K562 (cell line): ENCODE data around the gene GPATCH3. TPM values are rescaled to one million over a fixed set of nuclear protein-coding genes. Genes with fewer than 3 reads are reported as not detected.

Experiments
- CREM ChIP-seq: IDR thresholded peaks from 2 replicates; pipeline ENCODE4 v1.6.1; 2014; ENCODE audit warnings: antibody characterized with exemption, low read depth
- CTCF ChIP-seq, 3 experiments: IDR thresholded peaks in 2 of 3; conservative IDR thresholded peaks in 1 of 3; 2 replicates each; pipeline ENCODE4 v1.5.1; 2011 to 2012; ENCODE audit warnings: low read length in 3 of 3, mild to moderate bottlenecking in 3 of 3, control low read depth in 2 of 3, improper control_type of control experiment in 1 of 3, inconsistent platforms in 1 of 3, low read depth in 1 of 3, mixed read lengths in 1 of 3, moderate library complexity in 1 of 3; ENCODE audit not compliant: insufficient read depth in 2 of 3
- KDM2B ChIP-seq: fragments of 250-450 bp; sonication (Bioruptor Pico); IDR thresholded peaks from 2 replicates; pipeline ENCODE4 v1.8.0; 2021; ENCODE audit warnings: mild to moderate bottlenecking, moderate library complexity
- KHSRP ChIP-seq: fragments of 450-650 bp; IDR thresholded peaks from 2 replicates; pipeline ENCODE4 v1.6.1; 2017
- NFE2 ChIP-seq: IDR thresholded peaks from 2 replicates; pipeline ENCODE4 v1.6.1; 2014; ENCODE audit warnings: antibody characterized with exemption, low read depth
- POLR2AphosphoS2 ChIP-seq: IDR thresholded peaks from 2 replicates; pipeline ENCODE4 v1.6.1; 2012; ENCODE audit warnings: low read length, improper control_type of control experiment
- RAD21 ChIP-seq, 2 experiments: fragments of 250-450 bp in 1 of 2; fragments of 450-650 bp in 1 of 2; sonication (Bioruptor Pico) in 1 of 2; formaldehyde crosslinking in 1 of 2; IDR thresholded peaks in 1 of 2; conservative IDR thresholded peaks in 1 of 2; 2 replicates each; pipeline versions ENCODE4 v1.4.0 to v1.8.0; 2020 to 2022; ENCODE audit warnings: mild to moderate bottlenecking in 2 of 2, moderate library complexity in 1 of 2
- RB1 ChIP-seq: fragments of 450-650 bp; IDR thresholded peaks from 2 replicates; pipeline ENCODE4 v1.6.1; 2017; ENCODE audit warnings: low read depth, mild to moderate bottlenecking
- RCOR1 ChIP-seq, 2 experiments: IDR thresholded peaks; 2 replicates each; pipeline ENCODE4 v1.6.1; 2012; ENCODE audit warnings: low read depth in 2 of 2, low read length in 2 of 2, borderline replicate concordance in 1 of 2, improper control_type of control experiment in 1 of 2
- SMC3 ChIP-seq: conservative IDR thresholded peaks from 2 replicates; pipeline ENCODE4 v1.6.1; 2011; ENCODE audit warnings: low read depth, low read length, improper control_type of control experiment; ENCODE audit not compliant: insufficient read depth
- YY1 ChIP-seq, 3 experiments: IDR thresholded peaks; 2 replicates each; pipeline ENCODE4 v1.6.1; 2011; ENCODE audit warnings: low read length in 2 of 3, mild to moderate bottlenecking in 2 of 3, moderate library complexity in 2 of 3, borderline replicate concordance in 1 of 3, control low read depth in 1 of 3, low read depth in 1 of 3; ENCODE audit not compliant: insufficient read depth in 3 of 3, insufficient replicate concordance in 2 of 3, control insufficient read depth in 1 of 3, insufficient read length in 1 of 3; ENCODE audit errors: extremely low read depth in 1 of 3
- polyA plus RNA-seq, 8 experiments: library from polyadenylated mRNA; depleted of rRNA in 4 of 8; stranded (reverse) in 5 of 8; unstranded in 3 of 8; fragments of >200 nt; fragmentation: Nextera tagmentation in 2 of 8; fragmentation: Illumina TruSeq in 1 of 8; extraction: Ambion mirVana in 2 of 8; extraction: Trizol in 1 of 8; gene quantifications; 2 replicates each; pipeline versions ENCODE4 v1.2.1 to v1.2.3, GENCODE V29; 2011 to 2014; ENCODE audit warnings: inconsistent platforms in 1 of 8, missing spikeins in 1 of 8
- total RNA-seq, 7 experiments: library from RNA; depleted of rRNA in 6 of 7; stranded (reverse); fragments of >200 nt in 6 of 7; fragmentation: Illumina TruSeq in 2 of 7; extraction: Trizol in 2 of 7; gene quantifications; 2 replicates each; pipeline versions ENCODE4 v1.2.1 to v1.2.3, GENCODE V29; 2011 to 2021; ENCODE audit warnings: low replicate concordance in 1 of 7

Gene GPATCH3
- total and polyA plus RNA-seq, 9 of the 15 experiments (the other 6 are each of a cell fraction or from before 2014, with no cell fraction given), result 1.6 to 23.0 (median 13.3) TPM

DNA sequence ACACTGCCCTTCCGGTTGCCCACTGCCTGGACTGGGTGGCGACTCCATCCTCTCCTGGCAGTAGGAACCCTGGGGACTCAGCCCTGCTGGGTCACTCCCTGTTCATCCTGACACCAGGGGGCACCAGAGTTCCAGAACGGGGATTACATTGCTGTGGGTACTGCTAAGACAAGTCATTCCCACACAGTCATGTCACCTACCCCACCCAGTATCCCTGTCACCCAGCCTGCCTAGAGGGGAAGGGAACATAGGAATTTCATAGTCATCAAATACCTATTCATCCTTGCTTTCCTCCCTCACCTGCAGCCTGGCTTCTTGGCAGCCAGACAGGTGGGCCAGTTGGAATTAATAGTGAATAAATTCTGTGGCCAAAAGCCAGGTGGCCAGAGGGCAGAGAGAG lies 47.1 kb downstream of the GPATCH3 start (continued):
- TF ChIP-seq KHSRP, result no peak
- no peak for TF ChIP-seq POLR2AphosphoS2
- peak in 1 of 3 experiments; percentile 32 for TF ChIP-seq YY1 (IDR thresholded peaks at IDR 0.05; ENCODE audit: borderline replicate concordance in 1 of 3, control insufficient read depth in 1 of 3, extremely low read depth in 1 of 3, insufficient read depth in 3 of 3, insufficient read length in 1 of 3, insufficient replicate concordance in 2 of 3, low read depth in 1 of 3, low read length in 2 of 3)
- peak; percentile 94 for TF ChIP-seq SMC3
- peak in 1 of 2 experiments; percentile 60; a peak in 1 of 4 replicates for TF ChIP-seq RCOR1 (IDR thresholded peaks at IDR 0.05; ENCODE audit: borderline replicate concordance in 1 of 2, low read depth in 2 of 2, low read length in 2 of 2)
- no peak for TF ChIP-seq KDM2B
- TF ChIP-seq CREM, result peak; percentile 51
- TF ChIP-seq RAD21 (CRISPR knock-in tag; conservative IDR thresholded peaks at IDR 0.05 in 1 of 2, IDR thresholded peaks at IDR 0.05 in 1 of 2), result peak; percentile 74 to 88
- TF ChIP-seq RB1, result 0 out of 2 replicates have a peak, but pooled peaks have one; percentile 52
- 0 out of 2 replicates have a peak, but pooled peaks have one; percentile 35 for TF ChIP-seq NFE2
- TF ChIP-seq CTCF (IDR thresholded peaks at IDR 0.05 in 2 of 3, conservative IDR thresholded peaks at IDR 0.05 in 1 of 3; ENCODE audit: insufficient read depth in 2 of 3, low read depth in 1 of 3, low read length in 3 of 3), result peak; percentile 92 to 98 (median 95)
